Measurements from ENCODE around the gene P2RY12. TPM values are rescaled to one million over a fixed set of nuclear protein-coding genes. Genes with fewer than 3 reads are reported as not detected.
A peak's percentile ranks its signal among the peaks of the same experiment; 100 is the strongest.

P2RY12 gene
- total RNA-seq (1.8 and 2.5 TPM in 2 replicates), polyA plus RNA-seq (0.34 and 0.45 TPM in 2 replicates), polyA minus RNA-seq (ENCODE audit: low replicate concordance) (not detected in 2 replicates)
- polyA plus RNA-seq (2012): 0.23 and 0.32 TPM in 2 replicates

- Histone ChIP-seq H3K36me3 (ENCODE audit: control insufficient read depth, insufficient read depth, low read length) (no peaks in the 10 kb centered on the region), H3K4me2 (ENCODE audit: extremely low read depth, insufficient read depth, low read length) (peak within 1 kb of the TSS; percentile 88), H4K20me1 (ENCODE audit: control insufficient read depth, extremely low read depth, insufficient read depth, low read length) (no peaks in the 10 kb centered on the region), H3K27me3 (ENCODE audit: control insufficient read depth, insufficient read depth, low read length) (no peaks in the 10 kb centered on the region), H3K4me3 (replicated peaks in 1 of 4; ENCODE audit: control extremely low read depth in 1 of 4, insufficient read depth in 1 of 4, low read depth in 3 of 4, low read length in 4 of 4) (peak within 1 kb of the TSS in 3 of 4 experiments; percentile 0 to 34 (median 8)), H3K9me3 (ENCODE audit: control insufficient read depth, insufficient read depth, low read depth, low read length) (no peaks in the 10 kb centered on the region), H2AFZ (ENCODE audit: low read length) (peak within 1 kb of the TSS; percentile 70), H3K9ac (ENCODE audit: insufficient read depth, low read length) (no peak within 1 kb of the TSS), H3K27ac (ENCODE audit: insufficient read depth, low read length) (no peak within 1 kb of the TSS), H3K4me1 (ENCODE audit: control insufficient read depth, extremely low read depth, insufficient read depth, low read length) (peaks cover 3% of the 10 kb centered on the region), H3K79me2 (ENCODE audit: control insufficient read depth, insufficient read depth, low read length) (no peaks in the 10 kb centered on the region)
- no peak for DNase-seq (ENCODE audit: low read depth in 2 of 2)
- no peak for TF ChIP-seq EZH2 (IDR thresholded peaks at IDR 0.05; ENCODE audit: low read length, missing control alignments)
- TF ChIP-seq, protein P1, sequence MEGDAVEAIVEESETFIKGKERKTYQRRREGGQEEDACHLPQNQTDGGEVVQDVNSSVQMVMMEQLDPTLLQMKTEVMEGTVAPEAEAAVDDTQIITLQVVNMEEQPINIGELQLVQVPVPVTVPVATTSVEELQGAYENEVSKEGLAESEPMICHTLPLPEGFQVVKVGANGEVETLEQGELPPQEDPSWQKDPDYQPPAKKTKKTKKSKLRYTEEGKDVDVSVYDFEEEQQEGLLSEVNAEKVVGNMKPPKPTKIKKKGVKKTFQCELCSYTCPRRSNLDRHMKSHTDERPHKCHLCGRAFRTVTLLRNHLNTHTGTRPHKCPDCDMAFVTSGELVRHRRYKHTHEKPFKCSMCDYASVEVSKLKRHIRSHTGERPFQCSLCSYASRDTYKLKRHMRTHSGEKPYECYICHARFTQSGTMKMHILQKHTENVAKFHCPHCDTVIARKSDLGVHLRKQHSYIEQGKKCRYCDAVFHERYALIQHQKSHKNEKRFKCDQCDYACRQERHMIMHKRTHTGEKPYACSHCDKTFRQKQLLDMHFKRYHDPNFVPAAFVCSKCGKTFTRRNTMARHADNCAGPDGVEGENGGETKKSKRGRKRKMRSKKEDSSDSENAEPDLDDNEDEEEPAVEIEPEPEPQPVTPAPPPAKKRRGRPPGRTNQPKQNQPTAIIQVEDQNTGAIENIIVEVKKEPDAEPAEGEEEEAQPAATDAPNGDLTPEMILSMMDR (conservative IDR thresholded peaks at IDR 0.05 in 1 of 2, IDR thresholded peaks at IDR 0.05 in 1 of 2; ENCODE audit: low read depth in 1 of 2, low read length in 2 of 2): no peak
These were observed at the start of gene P2RY12 for GRCh38 chr3:151384741-151385174. Gene P2RY12 (minus strand): TSS chr3:151384753. CDS start chr3:151338845, 45,908 bp downstream.

DNA sequence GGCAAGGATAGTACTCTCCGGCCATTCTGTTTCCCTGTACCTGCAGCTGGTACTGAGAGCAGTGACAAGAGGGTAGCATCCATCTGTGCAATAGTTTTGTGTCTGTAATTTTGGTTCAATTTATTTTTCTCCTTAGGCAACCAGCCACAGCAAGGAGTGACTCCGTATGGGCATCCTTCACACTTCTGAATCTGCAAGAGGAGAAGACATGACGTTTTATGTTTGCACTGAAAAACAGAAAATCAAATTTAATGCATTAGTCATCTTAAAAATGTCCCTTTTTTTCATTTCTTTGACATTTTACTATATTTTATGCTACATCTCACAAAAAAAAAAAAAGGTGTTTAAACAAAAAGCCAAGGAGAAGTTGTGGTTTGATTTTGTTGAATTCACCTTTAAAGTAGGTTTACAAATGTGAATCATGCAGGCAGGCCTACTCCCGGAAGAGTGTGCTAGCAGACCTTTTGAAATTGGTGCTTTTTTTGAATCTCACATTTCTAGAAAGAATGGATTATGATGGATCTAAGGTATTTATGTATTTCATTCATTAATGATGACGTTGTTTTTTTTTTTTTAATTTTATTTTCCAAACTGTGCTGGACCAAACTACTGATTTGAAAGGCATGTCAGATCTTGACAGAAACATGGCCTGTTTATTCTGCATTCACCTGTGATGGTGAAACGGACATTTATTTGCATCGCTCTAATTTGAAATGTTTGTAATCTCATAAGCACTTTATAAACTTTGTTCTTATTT, 48.2 kb upstream of the P2RY12 start:
- Histone ChIP-seq H3K9ac (ENCODE audit: insufficient read depth, low read length) (no peak overlapping the region), H3K4me1 (ENCODE audit: control insufficient read depth, extremely low read depth, insufficient read depth, low read length) (peaks cover 8% of the 10 kb centered on the region), H3K4me2 (ENCODE audit: extremely low read depth, insufficient read depth, low read length) (no peak overlapping the region), H4K20me1 (ENCODE audit: control insufficient read depth, extremely low read depth, insufficient read depth, low read length) (no peaks in the 10 kb centered on the region), H3K27me3 (ENCODE audit: control insufficient read depth, insufficient read depth, low read length) (no peaks in the 10 kb centered on the region), H3K79me2 (ENCODE audit: control insufficient read depth, insufficient read depth, low read length) (no peaks in the 10 kb centered on the region), H3K36me3 (ENCODE audit: control insufficient read depth, insufficient read depth, low read length) (no peaks in the 10 kb centered on the region), H2AFZ (ENCODE audit: low read length) (no peak overlapping the region), H3K4me3 (replicated peaks in 1 of 4; ENCODE audit: control extremely low read depth in 1 of 4, insufficient read depth in 1 of 4, low read depth in 3 of 4, low read length in 4 of 4) (no peak overlapping the region), H3K9me3 (ENCODE audit: control insufficient read depth, insufficient read depth, low read depth, low read length) (no peaks in the 10 kb centered on the region), H3K27ac (ENCODE audit: insufficient read depth, low read length) (no peak overlapping the region)
- TF ChIP-seq EZH2 (IDR thresholded peaks at IDR 0.05; ENCODE audit: low read length, missing control alignments): no peak
- TF ChIP-seq, protein P1 (conservative IDR thresholded peaks at IDR 0.05 in 1 of 2, IDR thresholded peaks at IDR 0.05 in 1 of 2; ENCODE audit: low read depth in 1 of 2, low read length in 2 of 2): no peak
- no peak for DNase-seq (ENCODE audit: low read depth in 2 of 2)

DNA sequence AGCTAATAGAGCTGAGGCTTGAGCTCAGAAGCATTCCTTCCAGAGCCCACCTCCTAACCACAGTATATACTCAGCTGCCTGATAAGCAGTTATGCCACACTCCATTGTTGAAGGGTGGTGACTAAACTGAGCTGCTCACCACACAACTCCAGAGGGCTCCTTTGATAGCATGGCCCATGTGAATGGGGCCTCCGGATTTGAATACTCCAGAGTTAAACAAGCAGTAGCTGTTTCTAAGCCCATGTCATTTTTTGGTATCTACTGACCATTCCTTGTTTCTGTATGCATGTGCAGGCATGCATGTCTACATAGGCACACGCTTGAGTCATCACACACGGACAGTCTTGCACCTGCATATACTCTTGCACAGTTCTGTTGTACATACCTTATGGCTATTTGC, 47.4 kb upstream of the P2RY12 start:
- Histone ChIP-seq H3K9me3 (ENCODE audit: control insufficient read depth, insufficient read depth, low read depth, low read length) (no peaks in the 10 kb centered on the region), H3K4me3 (replicated peaks in 1 of 4; ENCODE audit: control extremely low read depth in 1 of 4, insufficient read depth in 1 of 4, low read depth in 3 of 4, low read length in 4 of 4) (no peak overlapping the region), H2AFZ (ENCODE audit: low read length) (no peak overlapping the region), H3K27ac (ENCODE audit: insufficient read depth, low read length) (no peak overlapping the region), H3K4me1 (ENCODE audit: control insufficient read depth, extremely low read depth, insufficient read depth, low read length) (peaks cover 8% of the 10 kb centered on the region), H3K4me2 (ENCODE audit: extremely low read depth, insufficient read depth, low read length) (no peak overlapping the region), H3K27me3 (ENCODE audit: control insufficient read depth, insufficient read depth, low read length) (no peaks in the 10 kb centered on the region), H3K79me2 (ENCODE audit: control insufficient read depth, insufficient read depth, low read length) (no peaks in the 10 kb centered on the region), H4K20me1 (ENCODE audit: control insufficient read depth, extremely low read depth, insufficient read depth, low read length) (no peaks in the 10 kb centered on the region), H3K36me3 (ENCODE audit: control insufficient read depth, insufficient read depth, low read length) (no peaks in the 10 kb centered on the region), H3K9ac (ENCODE audit: insufficient read depth, low read length) (no peak overlapping the region)
- no peak for TF ChIP-seq EZH2 (IDR thresholded peaks at IDR 0.05; ENCODE audit: low read length, missing control alignments)
- TF ChIP-seq, protein P1 (conservative IDR thresholded peaks at IDR 0.05 in 1 of 2, IDR thresholded peaks at IDR 0.05 in 1 of 2; ENCODE audit: low read depth in 1 of 2, low read length in 2 of 2): no peak
- DNase-seq (ENCODE audit: low read depth in 2 of 2): peak; percentile 67 to 98

Measured in fibroblast of lung (primary cell).